Measurements from ENCODE around the gene MUS81.
"Not testable (repeated sequence)": the region's sequence is repeated elsewhere in the genome, so short reads cannot be mapped to it uniquely, and the experiment has no call there.

MUS81 gene

GRCh38 chr11:65860278-65861164 lies at the start of gene MUS81:
MUS81 (plus strand) TSS chr11:65860433; CDS start chr11:65860754, 321 bp downstream.
- peak; percentile 95 for DNase-seq

GRCh38 chr11:65811764-65812475 lies 48.3 kb upstream of the MUS81 start:
- no peak for DNase-seq

- DNase-seq: no peak
Observed at GRCh38 chr11:65814131-65814985, 45.9 kb upstream of the MUS81 start.

- no peak for DNase-seq
Observed at GRCh38 chr11:65814986-65815565, 45.2 kb upstream of the MUS81 start.

- DNase-seq: no peak
Observed at GRCh38 chr11:65816696-65817095, 43.5 kb upstream of the MUS81 start.

GRCh38 chr11:65817312-65817834 lies 42.9 kb upstream of the MUS81 start:
- no peak for DNase-seq

GRCh38 chr11:65817835-65818680 lies 42.2 kb upstream of the MUS81 start:
- peak; percentile 93 for DNase-seq

- no peak for DNase-seq
Observed at GRCh38 chr11:65821107-65821506, 39.1 kb upstream of the MUS81 start.

GRCh38 chr11:65822776-65823528 lies 37.3 kb upstream of the MUS81 start:
- DNase-seq: no peak

GRCh38 chr11:65826984-65827735 lies 33.1 kb upstream of the MUS81 start:
- DNase-seq: no peak

GRCh38 chr11:65829459-65829858 lies 30.8 kb upstream of the MUS81 start:
- no peak for DNase-seq

GRCh38 chr11:65832231-65832630 lies 28.0 kb upstream of the MUS81 start:
- DNase-seq: not testable (repeated sequence)

- peak; percentile 97 for DNase-seq
Observed at GRCh38 chr11:65833297-65834030, 26.8 kb upstream of the MUS81 start, which contains the start of gene SNX32. SNX32 (plus strand) TSS chr11:65833963; CDS start chr11:65834066, 103 bp downstream.

- no peak for DNase-seq
Observed at GRCh38 chr11:65834202-65834601, 26.0 kb upstream of the MUS81 start.

- no peak for DNase-seq
Observed at GRCh38 chr11:65842144-65842543, 18.1 kb upstream of the MUS81 start.

- DNase-seq: no peak
Observed at GRCh38 chr11:65843811-65844210, 16.4 kb upstream of the MUS81 start.

GRCh38 chr11:65844231-65844872 lies 15.9 kb upstream of the MUS81 start:
- DNase-seq: no peak

GRCh38 chr11:65847746-65848145 lies 12.5 kb upstream of the MUS81 start:
- DNase-seq: no peak

All from activated naive CD4-positive, alpha-beta T cell treated with anti-CD3 and anti-CD28 coated beads, Interleukin-2, amount 50 U/mL, for 16 hours (primary cell).